Heart right ventricle (tissue), 16 donors: ENCODE data around the gene FRAS1. TPM values are rescaled to one million over a fixed set of nuclear protein-coding genes. Genes with fewer than 3 reads are reported as not detected.

Experiments
- ATAC-seq, 8 donors: fragments of 200-7000 bp; cut with Tn5 transposase; one replicate each; pipeline ENCODE4 v1.9.1; 2020; ENCODE audit warnings: mild to moderate bottlenecking in 8 of 8, moderate library complexity in 8 of 8, moderate number of reproducible peaks in 1 of 8
- DNase-seq, 2 donors: peaks; one replicate each; pipeline ENCODE4 v3.0.0-alpha.2; 2020
- H3K27ac ChIP-seq, 10 donors: fragments of 200-600 bp; sonication (generic) in 2 of 10; one replicate each; pipeline versions ENCODE4 v1.5.0 to v1.8.0; 2020 to 2022; ENCODE audit warnings: mild to moderate bottlenecking in 3 of 10
- H3K27me3 ChIP-seq, 7 donors: fragments of 200-600 bp; one replicate each; pipeline ENCODE4 v1.8.0; 2021 to 2022; ENCODE audit warnings: mild to moderate bottlenecking in 2 of 7
- H3K36me3 ChIP-seq, 9 donors: fragments of 200-600 bp; sonication (generic) in 1 of 9; one replicate each; pipeline versions ENCODE4 v1.5.0 to v1.8.0; 2020 to 2022; ENCODE audit warnings: mild to moderate bottlenecking in 2 of 9
- H3K4me1 ChIP-seq, 9 donors: fragments of 200-600 bp; sonication (generic) in 1 of 9; one replicate each; pipeline versions ENCODE4 v1.5.0 to v1.8.0; 2020 to 2022; ENCODE audit warnings: mild to moderate bottlenecking in 4 of 9
- H3K4me3 ChIP-seq, 10 donors: fragments of 200-600 bp; sonication (generic) in 2 of 10; one replicate each; pipeline versions ENCODE4 v1.5.0 to v1.8.0; 2020 to 2022; ENCODE audit warnings: mild to moderate bottlenecking in 7 of 10, moderate library complexity in 2 of 10
- H3K9me3 ChIP-seq, 11 donors: fragments of 200-600 bp in 10 of 11; sonication (generic) in 2 of 11; one replicate each; pipeline versions ENCODE4 v1.5.0 to v1.8.0; 2013 to 2022; ENCODE audit warnings: mild to moderate bottlenecking in 2 of 11, control low read depth in 1 of 11, moderate library complexity in 1 of 11
- CTCF ChIP-seq, 9 donors: fragments of 200-600 bp; sonication (generic) in 2 of 9; IDR thresholded peaks; one replicate each; pipeline versions ENCODE4 v1.5.0 to v1.8.0; 2021 to 2022; ENCODE audit warnings: antibody characterized with exemption in 9 of 9, mild to moderate bottlenecking in 5 of 9, moderate library complexity in 1 of 9
- WGBS, 2 donors: extraction: QIAGEN DNeasy Blood & Tissue Kit; methylation state at CpG; one replicate each; pipeline ENCODE4 v1.1.7; 2013; ENCODE audit warnings: inconsistent platforms in 1 of 2; 5-methylcytosine and 5-hydroxymethylcytosine counted together
- intact Hi-C, 10 donors: fragments of 100-400 bp; cut with DNase I; formaldehyde crosslinking; loops; one replicate each; pipeline versions ENCODE4 v1.11.1 to v1.14.2; 2022
- polyA plus RNA-seq, 2 donors: library from polyadenylated mRNA; stranded (reverse); fragments of 200-250 nt; gene quantifications; one replicate each; pipeline ENCODE4 v1.2.3, GENCODE V29; 2013
- total RNA-seq, 10 donors: library from RNA; stranded (reverse); fragmentation: NEBNext Ultra II Directional in 3 of 10; extraction: Animal tissue kit (Norgen Biotek cat#: 25700) in 3 of 10; gene quantifications; one replicate each; pipeline versions ENCODE4 v1.2.1 to v1.2.4, GENCODE V29; 2021 to 2023
- donor health status: Arrhythmogenic right ventricular cardiomyopathy.
- donor health status: ischemic (EF 13 %, LVEDD 7.1; RV severe dilation, severe dysfunction).
- donor health status: healthy with polysubstance abuse.
- donor health status: DM: no; HTN: yes; CAD: no.
- donor health status: DM: no; HTN: no; CAD: no.
- donor health status: ischemic (EF 25% LVEDD 6.9; RV normal size, moderate dysfunction).
- donor health status: ischemic (EF 25% LVEDD 5.7; RV mildly dilated, moderate dysfunction).
- donor health status: healthy.
- donor health status: DM: yes; HTN: yes; CAD: no.
- donor health status: Ischemic cardiomyopathy.
- donor health status: ischemic (EF 35%, LVEDD 5.7; RV mildly dilated, moderate dysfunction).
- donor health status: nonischemic (EF 11% LVEDD 7.7; RV severe dilation, severe dysfunction).
- donor health status: DM: yes; HTN: yes; CAD: no.
- donor health status: PGD.
- donor health status: ischemic (EF 29% LVEDD 5.4; RV normal size, mild dysfunction).
- donor health status: nonischemic (EF 23%, LVEDD 6.1; RV moderate dilation, normal function).

Gene FRAS1
- total and polyA plus RNA-seq, 12 donors: 0.93 to 6.2 (median 3.1) TPM

GRCh38 chr4:78024576-78025091 lies 32.5 kb upstream of the FRAS1 start:
- no peaks in the 10 kb centered on the region for H3K36me3 ChIP-seq
- WGBS, 2 donors: 91 to 97% methylated on average over 3 of the region's 3 CpGs
- intact Hi-C loops: no loop called here
- no peak for TF ChIP-seq CTCF (IDR thresholded peaks at IDR 0.05)
- peaks cover 0 to 10% (median 0%) of the 10 kb centered on the region in 7 donors for H3K27me3 ChIP-seq
- DNase-seq (no peak), ATAC-seq (no peak)
- H3K4me3 ChIP-seq: no peak overlapping the region
- no peaks in the 10 kb centered on the region for H3K4me1 ChIP-seq
- H3K27ac ChIP-seq: no peak overlapping the region
- H3K9me3 ChIP-seq: no peaks in the 10 kb centered on the region

GRCh38 chr4:78031417-78031950 lies 25.6 kb upstream of the FRAS1 start:
- Histone ChIP-seq H3K9me3 (no peaks in the 10 kb centered on the region), H3K27ac (no peak overlapping the region), H3K36me3 (no peaks in the 10 kb centered on the region), H3K4me1 (no peaks in the 10 kb centered on the region), H3K4me3 (no peak overlapping the region), H3K27me3 (peaks cover 0 to 20% (median 0%) of the 10 kb centered on the region in 7 donors)
- no peak for DNase-seq
- TF ChIP-seq CTCF (IDR thresholded peaks at IDR 0.05): no peak
- 53 to 58% methylated on average over 5 of the region's 5 CpGs for WGBS, 2 donors
- intact Hi-C loops: no loop called here
- ATAC-seq: no peak

GRCh38 chr4:78032446-78032845 lies 24.7 kb upstream of the FRAS1 start:
- Histone ChIP-seq H3K36me3 (no peaks in the 10 kb centered on the region), H3K9me3 (no peaks in the 10 kb centered on the region), H3K27me3 (peaks cover 0 to 20% (median 0%) of the 10 kb centered on the region in 7 donors), H3K27ac (no peak overlapping the region), H3K4me1 (no peaks in the 10 kb centered on the region), H3K4me3 (no peak overlapping the region)
- DNase-seq (no peak), ATAC-seq (no peak)
- no peak for TF ChIP-seq CTCF (IDR thresholded peaks at IDR 0.05)
- intact Hi-C loops: no loop called here

GRCh38 chr4:78032929-78033328 lies 24.2 kb upstream of the FRAS1 start:
- H3K36me3 ChIP-seq: no peaks in the 10 kb centered on the region
- peaks cover 0 to 20% (median 0%) of the 10 kb centered on the region in 7 donors for H3K27me3 ChIP-seq
- no peaks in the 10 kb centered on the region for H3K4me1 ChIP-seq
- ATAC-seq (no peak), DNase-seq (no peak)
- no peak for TF ChIP-seq CTCF (IDR thresholded peaks at IDR 0.05)
- intact Hi-C loops: no loop called here
- H3K4me3 ChIP-seq: no peak overlapping the region
- 81 to 84% methylated on average over 1 of the region's 1 CpG for WGBS, 2 donors
- H3K9me3 ChIP-seq: no peaks in the 10 kb centered on the region
- no peak overlapping the region for H3K27ac ChIP-seq
